Pancreas (tissue), 10 donors: ENCODE measurements around the gene GABBR2. TPM values are rescaled to one million over a fixed set of nuclear protein-coding genes. Genes with fewer than 3 reads are reported as not detected.
A peak's percentile ranks its signal among the peaks of the same experiment; 100 is the strongest.

Experiments
- ATAC-seq, 4 donors: fragments of 200-7000 bp; cut with Tn5 transposase; one replicate each; pipeline versions ENCODE4 v1.8.0 to v1.9.1; 2020; ENCODE audit warnings: mild to moderate bottlenecking in 4 of 4, moderate library complexity in 4 of 4
- DNase-seq, 6 donors: peaks; one replicate each; pipeline ENCODE4 v3.0.0-alpha.2; 2020
- FAIRE-seq: peaks from 2 replicates; lab custom pipeline; 2012; peaks lifted over from hg19 to GRCh38; lab: Jason Lieb, UNC
- H3K27ac ChIP-seq, 4 donors: fragments of 200-600 bp; sonication (generic); 1 replicate in 3 of 4; 2 replicates in 1 of 4; pipeline versions ENCODE4 v1.5.0 to v1.8.0; 2020
- H3K27me3 ChIP-seq, 4 donors: fragments of 200-600 bp; one replicate each; pipeline ENCODE4 v1.8.0; 2021
- H3K36me3 ChIP-seq, 3 donors: fragments of 200-600 bp; sonication (generic) in 1 of 3; one replicate each; pipeline versions ENCODE4 v1.5.0 to v1.8.0; 2020 to 2021
- H3K4me1 ChIP-seq, 3 donors: fragments of 200-600 bp; one replicate each; pipeline ENCODE4 v1.8.0; 2021
- H3K4me3 ChIP-seq, 4 donors: fragments of 200-600 bp; sonication (generic) in 2 of 4; one replicate each; pipeline versions ENCODE4 v1.5.0 to v1.8.0; 2020 to 2021
- H3K9me3 ChIP-seq, 4 donors: fragments of 200-600 bp; one replicate each; pipeline ENCODE4 v1.8.0; 2021
- WGBS, 2 donors: extraction: QIAGEN DNeasy Blood & Tissue Kit; methylation state at CpG; one replicate each; pipeline ENCODE4 v1.1.7; 2013; 5-methylcytosine and 5-hydroxymethylcytosine counted together
- intact Hi-C, 3 donors: fragments of 100-400 bp; cut with DNase I; formaldehyde crosslinking; loops; one replicate each; pipeline versions ENCODE4 v1.11.1 to v1.14.2; 2022
- polyA plus RNA-seq, 2 donors: library from polyadenylated mRNA; stranded (reverse); fragments of 200-250 nt; gene quantifications; one replicate each; pipeline ENCODE4 v1.2.3, GENCODE V29; 2013
- total RNA-seq, 6 donors: library from RNA; stranded (reverse); fragmentation: NEBNext Ultra II Directional in 4 of 6; extraction: Animal tissue kit (Norgen Biotek cat#: 25700) in 4 of 6; gene quantifications; one replicate each; pipeline versions ENCODE4 v1.2.1 to v1.2.4, GENCODE V29; 2021 to 2023
- TF ChIP-seq, protein P1 (sequence below), 4 donors: fragments of 200-600 bp; sonication (generic) in 3 of 4; IDR thresholded peaks; one replicate each; pipeline versions ENCODE4 v1.5.0 to v1.8.0; 2021; ENCODE audit warnings: antibody characterized with exemption in 4 of 4
- donor health status: healthy with polysubstance abuse.
- donor health status: DM: no; HTN: no; CAD: no; lungs with moderate emphysema.
- donor health status: DM: no; HTN: no; CAD: no.
- donor health status: control.
- donor health status: control.
- donor health status: Bipolar disorder and iron deficiency.
- donor health status: DM: yes; HTN: yes; CAD: no.
- donor health status: DM: no; HTN: no; CAD: no.
- donor health status: DM: no; HTN: no; CAD: no.
- donor health status: DM: yes; HTN: yes; CAD: no.

Gene GABBR2
- total and polyA plus RNA-seq, 8 donors: 0.04 to 0.14 (median 0.07) TPM; not detected in 4

DNA sequence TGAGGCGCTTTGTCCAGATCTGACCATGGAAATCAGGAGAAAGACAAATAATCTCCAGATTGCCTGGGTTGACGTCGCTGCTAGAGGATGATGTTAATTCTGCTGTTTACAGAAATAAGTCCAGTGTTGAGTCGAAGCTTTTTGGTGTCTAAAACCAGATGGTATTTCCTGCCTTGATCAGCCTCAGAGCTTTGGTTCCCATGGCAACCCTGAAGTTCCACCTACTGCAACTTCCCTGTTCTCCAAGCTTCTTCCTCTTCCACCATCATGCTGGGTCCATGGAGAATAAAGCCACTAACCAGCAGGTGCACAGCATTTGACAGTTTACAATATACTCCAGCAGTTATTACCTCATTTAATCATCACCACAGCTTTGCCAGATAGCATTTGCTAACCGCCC, 18.0 kb upstream of the GABBR2 start:
- Histone ChIP-seq H3K27me3 (peaks cover 0 to 3% (median 0%) of the 10 kb centered on the region in 4 donors), H3K4me1 (no peaks in the 10 kb centered on the region), H3K36me3 (no peaks in the 10 kb centered on the region), H3K4me3 (no peak overlapping the region), H3K9me3 (no peaks in the 10 kb centered on the region), H3K27ac (no peak overlapping the region)
- DNase-seq (no peak), FAIRE-seq (no peak), ATAC-seq (peak in 3 of 4 donors; percentile 32 to 56 (median 41))
- TF ChIP-seq, protein P1, sequence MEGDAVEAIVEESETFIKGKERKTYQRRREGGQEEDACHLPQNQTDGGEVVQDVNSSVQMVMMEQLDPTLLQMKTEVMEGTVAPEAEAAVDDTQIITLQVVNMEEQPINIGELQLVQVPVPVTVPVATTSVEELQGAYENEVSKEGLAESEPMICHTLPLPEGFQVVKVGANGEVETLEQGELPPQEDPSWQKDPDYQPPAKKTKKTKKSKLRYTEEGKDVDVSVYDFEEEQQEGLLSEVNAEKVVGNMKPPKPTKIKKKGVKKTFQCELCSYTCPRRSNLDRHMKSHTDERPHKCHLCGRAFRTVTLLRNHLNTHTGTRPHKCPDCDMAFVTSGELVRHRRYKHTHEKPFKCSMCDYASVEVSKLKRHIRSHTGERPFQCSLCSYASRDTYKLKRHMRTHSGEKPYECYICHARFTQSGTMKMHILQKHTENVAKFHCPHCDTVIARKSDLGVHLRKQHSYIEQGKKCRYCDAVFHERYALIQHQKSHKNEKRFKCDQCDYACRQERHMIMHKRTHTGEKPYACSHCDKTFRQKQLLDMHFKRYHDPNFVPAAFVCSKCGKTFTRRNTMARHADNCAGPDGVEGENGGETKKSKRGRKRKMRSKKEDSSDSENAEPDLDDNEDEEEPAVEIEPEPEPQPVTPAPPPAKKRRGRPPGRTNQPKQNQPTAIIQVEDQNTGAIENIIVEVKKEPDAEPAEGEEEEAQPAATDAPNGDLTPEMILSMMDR (IDR thresholded peaks at IDR 0.05): no peak
- intact Hi-C loops: no loop called here
- WGBS, 2 donors: 41 to 46% methylated on average over 5 of the region's 5 CpGs

GRCh38 chr9:98724810-98725530, 16.2 kb upstream of the GABBR2 start:
- DNase-seq (no peak), FAIRE-seq (no peak), ATAC-seq (no peak)
- Histone ChIP-seq H3K9me3 (no peaks in the 10 kb centered on the region), H3K4me3 (no peak overlapping the region), H3K27me3 (peaks cover 0 to 3% (median 0%) of the 10 kb centered on the region in 4 donors), H3K36me3 (no peaks in the 10 kb centered on the region), H3K27ac (no peak overlapping the region), H3K4me1 (no peaks in the 10 kb centered on the region)
- WGBS, 2 donors: 59 to 70% methylated on average over 5 of the region's 5 CpGs
- intact Hi-C loops: no loop called here
- TF ChIP-seq, protein P1 (IDR thresholded peaks at IDR 0.05): no peak

- WGBS, 2 donors: 86 to 87% methylated on average over 2 of the region's 2 CpGs
- TF ChIP-seq, protein P1 (IDR thresholded peaks at IDR 0.05): no peak
- Histone ChIP-seq H3K4me3 (no peak overlapping the region), H3K27me3 (peaks cover 0 to 3% (median 0%) of the 10 kb centered on the region in 4 donors), H3K36me3 (no peaks in the 10 kb centered on the region), H3K9me3 (no peaks in the 10 kb centered on the region), H3K27ac (no peak overlapping the region), H3K4me1 (no peaks in the 10 kb centered on the region)
- DNase-seq: no peak
- no peak for ATAC-seq
- FAIRE-seq: no peak
- intact Hi-C loops: no loop called here
These were observed 12.9 kb upstream of the GABBR2 start for GRCh38 chr9:98721643-98722042.

- TF ChIP-seq, protein P1 (IDR thresholded peaks at IDR 0.05): no peak
- H3K27me3 ChIP-seq: peaks cover 0 to 3% (median 0%) of the 10 kb centered on the region in 4 donors
- WGBS, 2 donors: 58 to 70% methylated on average over 4 of the region's 4 CpGs
- ATAC-seq (no peak), DNase-seq (no peak), FAIRE-seq (no peak)
- intact Hi-C loops: no loop called here
- no peaks in the 10 kb centered on the region for H3K36me3 ChIP-seq
- no peak overlapping the region for H3K27ac ChIP-seq
- H3K4me3 ChIP-seq: no peak overlapping the region
- H3K9me3 ChIP-seq: no peaks in the 10 kb centered on the region
- H3K4me1 ChIP-seq: no peaks in the 10 kb centered on the region
These were observed 11.7 kb upstream of the GABBR2 start for GRCh38 chr9:98720402-98720801.

- H3K36me3 ChIP-seq: no peaks in the 10 kb centered on the region
- no peaks in the 10 kb centered on the region for H3K27me3 ChIP-seq
- H3K4me3 ChIP-seq: no peak overlapping the region
- DNase-seq (no peak), ATAC-seq (no peak), FAIRE-seq (no peak)
- no peak overlapping the region for H3K27ac ChIP-seq
- 51 to 64% methylated on average over 2 of the region's 2 CpGs for WGBS, 2 donors
- intact Hi-C loops: no loop called here
- TF ChIP-seq, protein P1 (IDR thresholded peaks at IDR 0.05): no peak
- H3K4me1 ChIP-seq: no peaks in the 10 kb centered on the region
- no peaks in the 10 kb centered on the region for H3K9me3 ChIP-seq
These were observed 10.3 kb upstream of the GABBR2 start for GRCh38 chr9:98719055-98719454.
